ENCODE results near the gene KIF21B.
"Not testable (repeated sequence)": the region's sequence is repeated elsewhere in the genome, so short reads cannot be mapped to it uniquely, and the experiment has no call there.

The KIF21B gene

DNA sequence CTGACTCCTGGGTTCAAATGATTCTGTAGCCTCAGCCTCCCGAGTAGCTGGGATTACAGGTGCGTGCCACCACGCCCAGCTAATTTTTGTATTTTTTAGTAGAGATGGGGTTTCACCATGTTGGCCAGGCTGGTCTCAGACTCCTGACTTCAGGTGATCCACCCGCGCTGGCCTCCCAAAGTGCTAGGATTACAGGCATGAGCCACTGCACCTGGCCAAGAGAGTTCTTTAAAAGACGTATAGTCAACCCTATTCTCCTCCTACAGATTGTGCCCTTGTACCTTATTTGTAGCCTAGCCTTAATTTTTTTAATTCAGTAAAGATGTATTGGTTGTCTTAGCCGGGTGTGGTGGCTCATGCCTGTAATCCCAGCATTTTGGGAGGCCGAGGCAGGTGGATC lies 93.2 kb downstream of the KIF21B start:
- not testable (repeated sequence) for DNase-seq

DNA sequence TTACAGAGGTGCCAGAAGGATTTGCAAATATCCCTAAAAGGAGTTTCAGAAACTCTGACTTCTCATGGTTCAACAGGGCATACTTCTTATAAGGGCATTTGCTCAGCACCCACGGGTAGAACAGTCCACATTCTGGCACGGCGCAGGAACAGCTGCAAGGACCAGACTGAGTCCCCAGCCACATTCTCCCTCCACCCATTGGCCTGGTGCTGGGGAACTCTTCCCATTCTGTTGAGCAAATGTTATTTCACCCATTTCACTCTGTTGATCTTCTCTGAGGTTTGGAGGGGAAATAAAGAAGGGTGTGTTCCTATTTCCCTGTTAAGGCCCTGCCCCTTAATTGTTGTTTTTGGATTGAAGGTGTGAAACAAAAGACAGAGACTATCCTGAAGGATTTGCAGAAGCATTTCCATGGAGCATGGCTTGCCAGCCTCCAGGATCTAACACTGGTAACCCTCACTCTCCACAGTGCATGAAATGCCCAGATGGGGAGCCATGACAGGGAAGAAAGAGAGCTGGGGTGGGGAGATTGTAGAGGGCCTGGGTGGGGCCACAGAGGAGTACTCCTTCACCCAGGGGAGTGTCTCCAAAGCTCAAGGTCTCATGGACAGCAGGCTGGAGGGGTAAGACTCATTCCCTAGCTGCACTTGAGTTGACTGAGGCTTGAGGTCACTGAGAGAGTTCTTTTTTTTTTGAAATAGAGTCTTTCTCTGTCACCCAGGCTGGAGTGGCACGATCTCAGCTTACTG lies 93.8 kb downstream of the KIF21B start:
- no peak for DNase-seq

DNA sequence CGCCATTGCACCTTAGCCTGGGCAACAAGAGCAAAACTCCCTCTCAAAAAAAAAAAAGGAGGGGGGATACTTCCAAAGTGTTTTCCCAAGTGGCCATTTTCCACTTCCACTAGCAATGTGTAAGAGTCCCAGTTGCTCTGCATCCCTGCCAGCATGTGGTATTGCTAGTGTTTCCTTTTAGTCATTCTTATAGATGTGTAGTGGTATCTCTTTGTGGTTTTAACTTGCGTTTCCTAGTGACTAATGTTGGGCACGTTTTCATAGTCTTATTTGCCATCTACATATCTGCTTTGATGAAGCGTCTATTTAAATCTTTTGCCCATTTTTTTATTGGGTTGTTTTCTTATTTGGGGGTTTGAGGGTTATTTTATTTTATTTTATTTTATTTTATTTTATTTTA lies 97.7 kb downstream of the KIF21B start:
- DNase-seq, result no peak

DNA sequence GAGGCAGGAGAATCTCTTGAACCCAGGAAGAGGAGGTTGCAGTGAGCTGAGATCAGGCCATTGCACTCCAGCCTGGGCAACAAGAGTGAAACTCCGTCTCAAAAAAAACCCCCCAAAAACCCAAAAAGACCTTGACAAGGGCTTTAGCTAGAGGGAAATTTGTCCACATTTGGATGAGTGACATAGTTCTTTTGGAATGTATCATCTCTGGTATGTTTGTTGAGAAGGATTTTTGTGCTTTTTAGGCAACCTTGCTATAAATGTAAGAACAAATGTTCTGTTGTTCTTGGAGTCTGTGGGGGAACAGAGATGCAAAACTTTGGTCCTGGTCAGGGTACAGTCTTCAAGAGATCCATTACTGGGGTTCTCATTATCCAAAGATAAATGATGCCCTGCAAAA lies 99.9 kb downstream of the KIF21B start:
- no peak for DNase-seq

DNA sequence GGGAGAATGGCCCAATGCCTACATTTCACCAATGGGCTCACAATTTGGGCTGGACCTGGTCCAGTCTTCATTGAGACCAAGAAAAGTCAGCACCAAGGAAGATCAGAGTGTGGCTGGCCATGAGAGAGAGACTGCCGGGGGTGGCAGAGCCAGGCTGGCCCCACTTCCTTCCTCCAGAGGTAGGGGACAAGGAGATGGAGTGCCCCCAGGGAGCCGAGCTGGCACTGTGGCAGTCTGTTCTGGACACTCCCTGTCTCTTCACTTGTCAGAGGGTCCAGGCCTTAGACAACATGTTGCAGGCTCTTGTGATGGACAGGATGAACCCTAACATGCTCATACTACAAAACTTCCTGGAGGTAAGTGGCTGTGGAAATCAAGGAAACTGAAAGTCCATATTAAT lies 101.1 kb downstream of the KIF21B start:
- DNase-seq, result no peak

DNA sequence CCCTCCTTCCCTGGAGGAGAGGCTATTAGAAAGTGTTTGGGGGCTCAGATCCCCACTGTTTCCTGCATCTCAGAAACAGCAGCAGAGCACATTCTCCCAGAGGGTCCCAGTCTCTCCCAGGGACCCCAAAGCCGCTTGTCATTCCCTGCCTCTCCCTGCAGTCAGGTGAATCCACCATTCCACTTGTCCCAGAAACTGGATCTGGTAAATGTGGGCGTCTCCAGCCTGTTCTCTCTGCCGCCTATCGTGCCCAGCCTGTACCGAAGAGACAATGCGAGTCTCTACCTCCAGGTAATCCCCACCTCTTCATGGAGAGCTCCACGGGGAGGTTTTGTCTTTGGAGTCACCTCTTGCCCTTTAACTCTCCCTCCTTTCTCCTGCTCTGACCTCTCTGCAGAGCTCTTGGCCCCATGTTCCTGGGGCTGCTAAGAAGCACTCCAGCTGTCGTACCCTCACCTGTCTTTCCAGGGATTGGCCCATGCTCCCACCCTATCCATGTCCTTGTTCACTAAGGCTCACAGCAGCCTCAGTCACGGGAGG lies 101.9 kb downstream of the KIF21B start:
- DNase-seq, result no peak

Measured in NCI-H2171 (cell line).